H7 (cell line): ENCODE results near the gene BAG1. TPM values are rescaled to one million over a fixed set of nuclear protein-coding genes. Genes with fewer than 3 reads are reported as not detected.
A peak's percentile ranks its signal among the peaks of the same experiment; 100 is the strongest.

ENCODE experiments used
- DNase-seq: peaks from one replicate; pipeline ENCODE4 v3.0.0; 2012
- H3K27me3 ChIP-seq: 2 replicates; pipeline ENCODE4 v1.6.0; 2011; ENCODE audit warnings: mild to moderate bottlenecking, low read length; ENCODE audit not compliant: control insufficient read depth, insufficient read depth
- H3K36me3 ChIP-seq: replicated peaks from 2 replicates; pipeline ENCODE4 v1.5.1; 2011; ENCODE audit warnings: low read length; ENCODE audit not compliant: control insufficient read depth, insufficient read depth
- H3K4me3 ChIP-seq: 2 replicates; pipeline ENCODE4 v1.5.1; 2011; ENCODE audit warnings: low read depth, mild to moderate bottlenecking, control low read depth, low read length, moderate library complexity; ENCODE audit not compliant: insufficient read depth
- total RNA-seq: library from RNA; depleted of rRNA; stranded (reverse); fragments of >200 nt; shearing (Covaris generic); gene quantifications from 2 replicates; pipeline ENCODE4 v1.2.3, GENCODE V29; 2014

The BAG1 gene
- total RNA-seq, 1 experiment from 2014 or later: 27.8 TPM

GRCh38 chr9:33244137-33244784 is 20.2 kb downstream of the BAG1 start:
- DNase-seq: no peak
- no peaks in the 10 kb centered on the region for H3K36me3 ChIP-seq
- no peaks in the 10 kb centered on the region for H3K27me3 ChIP-seq
- H3K4me3 ChIP-seq: no peak overlapping the region

GRCh38 chr9:33242609-33243134 is 21.8 kb downstream of the BAG1 start:
- no peaks in the 10 kb centered on the region for H3K27me3 ChIP-seq
- no peaks in the 10 kb centered on the region for H3K36me3 ChIP-seq
- DNase-seq: no peak
- H3K4me3 ChIP-seq: no peak overlapping the region

DNA sequence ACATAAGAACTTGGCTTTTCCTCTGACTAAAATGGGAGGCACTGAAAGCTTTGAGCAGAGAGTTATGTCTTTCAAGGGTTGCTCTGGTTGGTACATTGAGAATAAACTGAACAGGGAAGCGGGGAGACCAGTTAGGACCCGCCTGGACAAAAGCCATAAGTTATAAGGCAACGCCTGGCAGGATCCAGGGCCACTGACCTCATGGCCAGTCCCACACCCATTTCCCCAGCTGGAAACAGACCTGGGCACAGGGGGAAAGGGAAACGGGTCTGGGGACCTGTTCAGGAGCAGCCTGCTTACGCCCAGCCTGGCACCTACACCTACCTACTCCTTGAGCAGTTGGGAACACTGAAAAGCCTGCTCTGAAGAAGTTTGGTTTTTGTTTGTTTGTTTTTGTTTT is 23.2 kb downstream of the BAG1 start:
- Histone ChIP-seq H3K27me3 (no peaks in the 10 kb centered on the region; the same call in 1 of the 2 replicates), H3K4me3 (no peak overlapping the region), H3K36me3 (no peaks in the 10 kb centered on the region)
- DNase-seq: no peak

DNA sequence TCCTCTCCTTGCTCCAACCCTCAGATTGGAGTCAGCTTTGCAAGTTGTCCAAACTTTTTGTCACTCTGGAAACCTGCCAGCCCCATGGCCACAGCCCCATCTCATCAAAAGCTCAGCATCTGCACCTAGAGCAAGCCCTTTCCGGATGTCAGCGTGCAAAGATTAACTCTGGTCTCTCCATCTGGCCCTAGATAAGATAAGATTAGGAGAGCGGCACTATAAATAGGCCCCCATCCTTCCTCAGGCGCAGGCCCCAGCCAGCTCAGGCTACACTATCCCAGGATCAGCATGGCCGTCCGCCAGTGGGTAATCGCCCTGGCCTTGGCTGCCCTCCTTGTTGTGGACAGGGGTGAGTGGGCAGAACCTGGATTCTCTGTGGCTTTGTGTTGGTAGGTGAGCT is 24.6 kb downstream of the BAG1 start, which contains the start of gene SPINK4:
Gene SPINK4, plus strand, starts transcription at position 247 of the 400 bp plus-strand sequence. Its CDS starts 42 bp downstream, at position 289.
- H3K27me3 ChIP-seq: no peaks in the 10 kb centered on the region; the same call in 1 of the 2 replicates
- H3K4me3 ChIP-seq: no peak within 1 kb of the TSS
- DNase-seq: no peak
- H3K36me3 ChIP-seq: no peaks in the 10 kb centered on the region

GRCh38 chr9:33236571-33236970 is 27.9 kb downstream of the BAG1 start:
- no peaks in the 10 kb centered on the region for H3K36me3 ChIP-seq
- no peak for DNase-seq
- no peak overlapping the region for H3K4me3 ChIP-seq
- no peaks in the 10 kb centered on the region; the same call in none of the 2 replicates for H3K27me3 ChIP-seq

- Histone ChIP-seq H3K36me3 (no peaks in the 10 kb centered on the region), H3K4me3 (no peak overlapping the region), H3K27me3 (no peaks in the 10 kb centered on the region; the same call in none of the 2 replicates)
- no peak for DNase-seq
Measured at GRCh38 chr9:33234511-33235467, 29.7 kb downstream of the BAG1 start.

GRCh38 chr9:33233626-33234342 is 30.7 kb downstream of the BAG1 start:
- Histone ChIP-seq H3K4me3 (no peak overlapping the region), H3K27me3 (no peaks in the 10 kb centered on the region; the same call in none of the 2 replicates), H3K36me3 (no peaks in the 10 kb centered on the region)
- no peak for DNase-seq

- no peaks in the 10 kb centered on the region for H3K36me3 ChIP-seq
- H3K4me3 ChIP-seq: no peak overlapping the region
- no peaks in the 10 kb centered on the region; the same call in none of the 2 replicates for H3K27me3 ChIP-seq
- no peak for DNase-seq
Measured at GRCh38 chr9:33232815-33233214, 31.7 kb downstream of the BAG1 start.

DNA sequence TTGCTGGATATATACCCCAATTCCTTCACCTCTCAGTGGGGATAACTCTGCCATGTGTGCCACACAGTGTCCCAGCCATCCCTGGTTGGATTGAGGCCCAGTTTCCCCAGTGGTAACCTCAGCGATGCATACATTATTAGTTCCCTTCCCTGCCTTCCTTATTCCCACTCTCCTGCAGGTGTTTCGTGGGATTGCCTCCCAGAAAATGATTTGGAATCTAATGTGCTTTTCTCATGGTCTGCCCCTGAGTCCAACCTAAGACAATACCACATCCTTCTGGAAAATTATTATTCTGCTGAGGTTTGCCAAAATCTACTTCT is 32.9 kb downstream of the BAG1 start:
- no peaks in the 10 kb centered on the region; the same call in 1 of the 2 replicates for H3K27me3 ChIP-seq
- no peaks in the 10 kb centered on the region for H3K36me3 ChIP-seq
- no peak overlapping the region for H3K4me3 ChIP-seq
- DNase-seq: no peak

DNA sequence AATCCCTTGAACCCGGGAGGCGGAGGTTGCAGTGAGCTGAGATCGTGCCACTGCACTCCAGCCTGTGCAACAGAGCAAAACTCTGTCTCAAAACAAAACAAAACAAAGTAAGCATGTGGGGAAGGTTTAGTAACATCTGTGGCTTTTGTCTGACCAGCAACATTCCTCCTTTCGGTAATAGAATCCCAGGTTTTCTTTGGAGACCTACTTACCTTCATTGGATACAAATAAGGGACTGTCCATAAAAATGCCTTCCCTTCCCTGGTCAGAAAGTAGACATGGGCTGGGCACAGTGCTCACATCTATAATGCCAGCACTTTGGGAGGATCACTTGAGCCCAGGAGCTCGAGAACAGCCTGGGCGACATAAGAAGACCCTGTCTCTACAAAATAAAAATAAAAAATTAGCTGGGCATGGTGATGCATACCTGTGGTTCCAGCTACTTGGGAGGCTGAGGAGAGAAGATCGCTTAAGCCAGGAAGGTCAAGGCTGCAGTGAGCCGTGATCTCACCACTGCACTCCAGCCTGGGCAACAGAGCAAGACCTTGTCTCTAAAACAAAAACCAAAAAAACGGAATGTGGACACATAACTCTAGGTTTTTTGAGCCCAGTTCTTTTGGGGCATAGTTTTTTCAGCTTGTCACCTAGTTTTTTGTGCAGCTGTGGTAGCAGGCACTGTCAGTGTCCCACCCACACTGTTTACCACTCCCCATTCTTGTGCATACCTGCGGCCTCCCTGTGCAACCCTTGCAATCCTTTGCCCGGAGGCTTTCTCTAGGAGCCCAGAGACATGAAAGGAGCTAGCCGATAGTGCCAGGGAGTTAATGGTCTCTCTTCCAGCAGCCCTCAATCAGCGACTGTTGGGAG is 33.5 kb downstream of the BAG1 start:
- no peak for DNase-seq
- Histone ChIP-seq H3K27me3 (no peaks in the 10 kb centered on the region; the same call in 1 of the 2 replicates), H3K36me3 (no peaks in the 10 kb centered on the region), H3K4me3 (no peak overlapping the region)

DNA sequence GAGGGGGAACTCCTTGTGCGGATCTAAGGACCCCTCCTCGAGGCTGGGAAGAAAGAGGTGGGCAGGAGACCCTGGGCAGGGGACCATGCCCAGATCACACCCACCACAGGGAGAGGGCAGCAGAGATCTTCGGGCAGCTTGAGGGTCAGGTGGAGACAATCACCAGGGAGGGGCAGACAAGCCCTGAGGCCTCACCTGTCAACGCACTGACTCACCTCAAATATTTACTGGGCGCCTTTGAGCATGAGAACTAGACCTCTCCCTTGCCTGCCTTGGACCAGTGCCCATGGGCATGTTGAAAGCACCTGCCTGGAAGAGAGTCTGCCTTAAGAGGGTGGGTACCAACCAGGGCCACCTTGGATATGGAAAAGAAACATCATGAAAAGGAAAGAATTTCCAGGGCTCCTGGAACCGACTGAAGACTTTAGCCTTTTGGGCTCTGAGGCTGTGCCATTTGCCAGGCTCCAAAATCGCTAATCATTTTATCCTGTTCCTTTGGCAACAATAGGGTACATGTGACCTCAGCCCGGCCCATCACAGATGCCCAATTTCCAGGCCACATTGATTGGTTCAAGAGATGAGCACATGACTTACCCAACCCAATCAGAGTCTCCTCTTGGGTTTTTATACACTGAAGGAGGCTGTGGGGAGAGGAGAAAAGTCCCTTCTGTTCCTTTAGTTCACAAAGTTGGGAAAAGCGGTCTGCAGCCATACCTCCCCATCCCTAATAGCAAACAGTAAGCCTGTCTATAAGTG is 35.0 kb downstream of the BAG1 start:
- H3K4me3 ChIP-seq: no peak overlapping the region
- no peaks in the 10 kb centered on the region; the same call in 1 of the 2 replicates for H3K27me3 ChIP-seq
- DNase-seq: peak; percentile 59
- H3K36me3 ChIP-seq: no peaks in the 10 kb centered on the region

DNA sequence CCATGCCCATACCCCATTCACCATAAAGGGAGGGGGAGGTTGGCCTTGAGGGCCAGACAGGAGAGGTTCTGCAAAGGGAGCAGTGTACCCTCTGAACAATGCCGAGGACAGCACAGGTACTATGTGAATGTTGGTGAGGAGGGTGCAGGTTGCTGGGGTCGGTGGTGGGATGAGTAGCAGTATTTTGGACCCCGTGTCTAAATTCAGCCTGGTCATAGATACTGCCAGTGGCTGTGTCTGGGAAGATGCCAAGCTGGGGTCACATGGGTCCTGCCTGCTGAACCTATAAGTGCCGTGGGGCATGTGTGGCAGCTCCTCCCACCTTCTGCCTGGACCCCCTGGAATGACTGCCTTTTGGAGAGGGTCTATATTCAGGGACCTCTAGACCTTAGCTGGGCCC is 35.9 kb downstream of the BAG1 start:
- no peak for DNase-seq
- Histone ChIP-seq H3K36me3 (no peaks in the 10 kb centered on the region), H3K4me3 (no peak overlapping the region), H3K27me3 (no peaks in the 10 kb centered on the region)

DNA sequence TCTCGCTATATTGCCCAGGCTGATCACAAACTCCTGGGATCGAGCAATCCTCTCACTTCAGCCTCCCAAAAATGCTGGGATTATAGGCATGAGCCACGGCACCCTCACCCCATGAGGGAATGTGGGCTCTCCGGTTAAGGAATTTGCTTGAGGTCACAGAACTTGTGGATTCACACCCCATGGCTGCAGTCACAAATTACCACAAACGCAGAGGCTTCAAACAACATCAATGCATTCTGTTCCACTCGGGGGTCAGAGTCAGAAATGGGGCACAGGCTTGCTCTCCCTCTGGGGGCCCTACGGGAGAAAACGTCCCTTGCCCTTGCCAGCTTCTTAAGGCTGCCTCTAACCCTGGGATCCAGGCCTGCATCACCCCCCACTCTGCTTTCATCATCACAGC is 36.8 kb downstream of the BAG1 start:
- Histone ChIP-seq H3K27me3 (no peaks in the 10 kb centered on the region), H3K4me3 (no peak overlapping the region), H3K36me3 (no peaks in the 10 kb centered on the region)
- DNase-seq: no peak
